HS-27A (cell line): Measurements from ENCODE around the gene ZDHHC14.
"Not testable (repeated sequence)": the region's sequence is repeated elsewhere in the genome, so short reads cannot be mapped to it uniquely, and the experiment has no call there.

Experiments used
- DNase-seq: peaks from one replicate; pipeline ENCODE4 v3.0.0-alpha.2; 2012; ENCODE audit warnings: low read depth, missing footprints

ZDHHC14 gene

DNA sequence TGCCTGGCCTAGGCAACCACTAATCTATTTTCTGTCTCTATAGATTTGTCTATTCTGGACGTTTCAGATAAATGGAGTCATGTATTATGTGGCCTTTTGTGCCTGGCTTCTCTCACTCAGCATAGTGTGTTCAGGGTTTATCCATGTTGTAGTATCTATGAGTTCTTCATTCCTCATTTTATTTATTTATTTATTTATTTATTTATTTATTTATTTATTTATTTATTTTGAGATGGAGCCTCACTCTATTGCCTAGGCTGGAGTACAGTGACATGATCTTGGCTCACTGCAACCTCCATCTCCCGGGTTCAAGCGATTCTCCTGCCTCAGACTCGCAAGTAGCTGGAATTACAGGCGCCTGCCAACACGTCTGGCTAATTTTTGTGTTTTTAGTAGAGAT is 86.3 kb downstream of the ZDHHC14 start:
- not testable (repeated sequence) for DNase-seq

- DNase-seq, result no peak
Observed at GRCh38 chr6:157468054-157468453, 87.1 kb downstream of the ZDHHC14 start.

GRCh38 chr6:157468574-157468973 is 87.6 kb downstream of the ZDHHC14 start:
- DNase-seq, result no peak

DNA sequence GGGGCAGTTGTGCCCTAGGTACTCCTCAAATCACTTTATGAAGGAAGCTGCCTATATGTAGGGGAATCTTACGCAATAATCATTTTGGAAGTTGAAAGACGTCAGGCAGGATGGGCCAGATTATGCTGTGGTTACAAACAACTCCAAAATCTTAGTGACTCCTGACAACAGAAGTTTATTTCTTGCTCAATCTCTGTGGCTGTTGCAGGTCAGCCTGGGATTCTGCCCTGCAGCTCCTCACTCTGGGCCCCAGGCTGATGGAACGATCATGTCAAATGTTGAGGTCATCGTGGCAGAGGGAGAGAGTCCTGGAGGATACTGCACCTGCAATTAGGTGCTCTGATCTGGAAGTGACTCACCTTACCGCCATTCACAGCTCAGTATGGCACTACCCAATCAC is 88.4 kb downstream of the ZDHHC14 start:
- DNase-seq, result no peak

- no peak for DNase-seq
Observed at GRCh38 chr6:157471077-157471686, 90.2 kb downstream of the ZDHHC14 start.

DNA sequence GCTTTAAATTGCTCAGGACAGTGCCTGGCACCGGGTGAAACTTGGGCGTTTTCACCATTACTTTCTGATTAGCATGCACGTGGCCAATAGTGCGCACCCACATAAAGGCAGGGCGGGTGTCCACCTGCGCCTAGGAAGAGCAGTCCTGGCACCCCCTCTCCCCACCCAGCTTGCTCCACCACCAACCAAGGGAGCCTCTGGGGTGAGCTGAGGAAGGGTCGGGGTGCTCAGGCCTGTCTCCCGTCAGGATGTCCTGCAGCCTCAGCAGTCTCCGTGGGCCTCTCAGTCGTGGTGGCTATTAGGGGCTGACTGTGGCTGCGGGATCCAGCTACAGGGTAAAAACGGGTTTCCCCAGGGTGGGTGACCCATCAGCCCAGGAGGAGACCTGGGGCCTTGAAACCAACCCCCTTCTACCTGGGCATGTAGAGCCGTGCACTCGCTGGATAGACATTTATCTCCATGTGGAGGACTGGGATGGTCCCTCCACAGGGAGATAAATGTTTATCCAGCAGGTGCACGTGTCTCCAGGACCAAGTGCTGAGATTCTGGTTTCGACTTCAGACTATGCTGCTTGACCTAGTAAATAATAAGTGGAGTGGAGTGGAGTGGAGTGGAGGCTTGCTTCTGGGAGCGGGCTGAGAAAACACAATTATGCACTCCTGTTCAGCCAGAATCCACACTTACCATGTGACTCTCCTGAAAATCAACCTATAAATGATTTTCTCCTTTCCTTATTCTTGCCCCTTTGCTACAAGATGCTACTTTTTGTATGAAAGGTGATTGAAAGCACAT is 91.1 kb downstream of the ZDHHC14 start:
- DNase-seq, result no peak

GRCh38 chr6:157476797-157477196 is 95.8 kb downstream of the ZDHHC14 start:
- DNase-seq, result no peak

DNA sequence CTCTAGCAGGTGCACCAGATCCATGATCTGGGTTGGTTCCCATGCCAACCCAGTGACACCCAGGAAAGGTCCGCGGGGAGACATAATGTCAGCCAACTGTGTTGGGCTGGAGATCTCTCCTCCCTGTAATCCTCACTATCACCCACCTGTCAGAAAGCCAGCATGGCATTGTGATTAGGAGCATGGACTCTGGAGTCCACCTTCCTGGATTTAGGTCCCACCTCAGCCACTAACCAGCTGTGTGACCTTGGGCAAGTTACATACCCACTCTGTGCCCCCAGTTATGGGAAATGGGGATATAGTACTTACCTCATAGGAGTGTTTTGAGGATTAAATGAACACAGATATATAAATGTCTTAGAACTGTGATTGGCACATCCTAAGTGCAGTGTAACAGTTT is 97.9 kb downstream of the ZDHHC14 start:
- no peak for DNase-seq

- DNase-seq, result no peak
Observed at GRCh38 chr6:157479464-157480303, 98.7 kb downstream of the ZDHHC14 start.

- no peak for DNase-seq
Observed at GRCh38 chr6:157481189-157481864, 100.3 kb downstream of the ZDHHC14 start.

DNA sequence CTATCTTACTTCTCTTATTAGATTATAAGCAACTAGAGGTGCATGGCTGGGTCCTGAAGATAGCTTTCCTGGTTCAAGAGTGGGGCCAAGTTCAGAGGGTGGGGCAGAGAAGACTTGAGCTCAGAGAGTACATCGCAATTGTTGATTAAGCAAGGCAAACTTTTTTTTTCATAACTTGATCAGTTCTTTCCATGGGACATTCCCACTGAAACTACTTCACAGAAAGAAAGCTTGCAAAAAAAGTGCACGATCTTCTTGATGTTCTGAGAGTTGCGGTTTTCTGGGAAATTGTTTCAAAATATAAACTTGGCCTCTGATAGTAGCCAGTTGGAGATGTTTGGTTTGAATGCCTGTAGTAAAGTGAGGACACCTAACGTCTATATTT is 100.9 kb downstream of the ZDHHC14 start:
- no peak for DNase-seq

DNA sequence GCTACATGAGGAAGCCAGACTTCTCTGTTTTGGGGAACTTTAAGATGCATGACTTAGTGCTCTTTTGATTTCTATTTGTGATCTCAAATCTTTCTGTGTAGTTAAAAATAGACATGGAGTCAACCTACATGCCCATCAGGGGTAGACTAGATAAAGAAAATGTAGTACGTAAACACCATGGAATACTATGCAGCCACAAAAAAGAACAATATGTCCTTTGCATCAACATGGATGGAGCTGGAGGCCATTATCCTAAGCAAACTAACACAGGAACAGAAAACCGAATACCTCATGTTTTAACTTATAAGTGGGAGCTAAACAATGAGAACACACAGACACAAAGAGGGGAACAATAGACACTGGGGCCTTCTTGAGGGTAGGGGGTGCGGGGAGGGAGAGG is 102.8 kb downstream of the ZDHHC14 start:
- DNase-seq, result no peak

- no peak for DNase-seq
Observed at GRCh38 chr6:157484181-157484580, 103.2 kb downstream of the ZDHHC14 start.

- no peak for DNase-seq
Observed at GRCh38 chr6:157486572-157486971, 105.6 kb downstream of the ZDHHC14 start.

DNA sequence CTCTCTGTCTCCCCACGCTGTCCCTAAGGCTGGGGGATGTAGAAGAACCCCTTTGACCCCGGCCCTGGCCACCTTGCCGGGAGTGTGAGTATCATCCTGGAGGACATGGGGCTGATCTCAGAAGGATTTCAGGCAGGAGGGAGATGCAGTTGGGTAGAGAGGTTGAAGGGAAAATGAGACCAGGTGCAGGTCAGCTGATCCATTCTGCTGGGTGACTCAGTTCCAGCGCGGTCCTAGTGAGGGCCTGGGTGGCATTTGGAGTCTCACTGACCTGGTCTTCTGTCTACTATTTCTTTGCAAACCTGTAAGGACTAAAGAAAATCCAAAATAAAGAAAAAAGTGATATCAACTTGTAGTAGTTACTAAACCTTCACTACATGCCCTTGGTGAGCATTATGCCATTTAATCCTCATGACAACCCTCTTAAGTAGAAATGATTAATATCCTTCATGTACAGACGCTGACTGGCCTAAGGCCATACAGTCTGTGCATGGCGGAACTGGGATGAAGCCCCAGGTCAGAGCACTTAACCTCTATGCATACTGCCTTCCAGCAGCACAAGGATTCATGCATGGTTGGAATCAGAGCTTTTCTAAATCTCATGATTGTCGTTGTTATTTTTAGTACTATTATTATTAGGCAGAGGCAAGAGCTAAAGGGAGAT is 106.3 kb downstream of the ZDHHC14 start:
- DNase-seq, result no peak

- no peak for DNase-seq
Observed at GRCh38 chr6:157488058-157488457, 107.1 kb downstream of the ZDHHC14 start.

DNA sequence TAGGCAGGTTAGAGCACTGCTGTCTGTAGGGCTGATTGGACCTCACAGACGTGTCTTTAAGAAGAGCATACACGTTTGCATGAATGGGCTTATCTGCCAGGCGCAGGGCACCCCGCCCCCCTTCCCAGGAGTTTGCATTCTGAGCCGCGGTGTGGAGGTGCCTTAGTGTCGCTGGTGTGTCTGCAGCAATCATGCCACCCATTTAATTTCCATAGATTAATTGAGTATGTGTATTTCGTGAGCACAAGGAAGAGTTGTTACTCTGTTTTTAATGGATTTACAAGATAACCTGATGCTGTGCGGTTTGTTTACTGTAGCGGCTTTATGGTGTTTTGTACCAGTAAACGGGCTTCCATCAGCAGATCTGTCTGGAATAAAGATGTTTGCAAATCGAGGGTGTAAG is 107.7 kb downstream of the ZDHHC14 start:
- no peak for DNase-seq

DNA sequence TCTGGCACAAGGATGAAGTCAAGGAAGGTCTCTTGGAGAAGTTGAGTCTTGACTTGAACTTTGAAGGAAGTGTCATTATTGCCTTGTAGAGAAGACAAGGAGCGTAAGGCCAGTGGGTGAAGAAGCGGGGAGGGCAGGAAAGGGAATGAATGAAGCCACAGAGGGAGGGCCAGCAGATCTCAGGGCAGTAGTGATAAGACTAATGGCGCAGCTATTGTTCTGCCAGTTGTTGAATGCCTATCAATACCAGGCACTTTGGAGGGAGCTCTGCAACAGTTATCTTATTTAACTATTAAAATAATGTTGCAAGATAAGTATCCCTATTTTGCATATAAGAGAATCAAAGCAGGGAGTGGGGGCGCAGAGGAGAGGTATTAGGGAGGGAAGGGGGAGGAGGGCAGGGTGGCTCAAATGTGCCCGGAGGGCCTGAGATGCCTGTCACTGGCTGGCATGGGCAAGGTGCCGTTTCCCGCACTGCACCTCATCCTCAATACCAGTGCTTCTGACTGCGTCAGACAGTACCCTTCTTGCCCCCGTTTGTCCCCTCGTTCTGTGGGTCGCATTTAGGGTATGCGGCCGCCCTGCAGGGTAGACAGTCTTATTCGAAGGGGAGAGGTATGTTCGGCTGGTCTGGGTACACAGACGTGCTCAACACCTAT is 109.8 kb downstream of the ZDHHC14 start:
- no peak for DNase-seq

GRCh38 chr6:157491571-157492232 is 110.7 kb downstream of the ZDHHC14 start:
- no peak for DNase-seq

- no peak for DNase-seq
Observed at GRCh38 chr6:157492249-157492648, 111.3 kb downstream of the ZDHHC14 start.

DNA sequence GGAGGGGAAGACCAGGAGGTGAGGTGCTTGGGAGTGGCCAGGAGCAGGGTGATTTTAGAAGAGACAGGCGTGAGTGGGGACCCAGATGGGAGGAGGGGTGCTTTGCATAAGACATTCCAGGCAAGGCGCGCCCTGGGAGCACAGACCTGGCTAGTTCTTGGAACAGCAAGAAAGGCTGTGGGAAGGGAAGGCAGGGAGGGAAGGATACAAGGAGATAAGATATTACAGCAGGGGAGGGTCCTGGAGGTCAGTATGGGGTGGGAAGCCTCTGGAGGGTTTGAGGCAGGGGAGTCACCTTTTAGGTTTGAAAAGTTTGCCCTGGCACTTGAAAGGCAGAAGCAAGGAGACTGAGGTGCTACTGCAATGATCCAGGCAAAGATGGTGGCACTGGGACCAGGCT is 111.8 kb downstream of the ZDHHC14 start:
- DNase-seq, result no peak
